ENCODE data around the gene EXOC3L4.
A peak's percentile ranks its signal among the peaks of the same experiment; 100 is the strongest.

The EXOC3L4 gene

GRCh38 chr14:103139132-103140025, 44.9 kb downstream of the EXOC3L4 start:
- no peak overlapping the region for H3K4me3 ChIP-seq (ENCODE audit: low read depth, low read length)
- TF ChIP-seq, protein P1, sequence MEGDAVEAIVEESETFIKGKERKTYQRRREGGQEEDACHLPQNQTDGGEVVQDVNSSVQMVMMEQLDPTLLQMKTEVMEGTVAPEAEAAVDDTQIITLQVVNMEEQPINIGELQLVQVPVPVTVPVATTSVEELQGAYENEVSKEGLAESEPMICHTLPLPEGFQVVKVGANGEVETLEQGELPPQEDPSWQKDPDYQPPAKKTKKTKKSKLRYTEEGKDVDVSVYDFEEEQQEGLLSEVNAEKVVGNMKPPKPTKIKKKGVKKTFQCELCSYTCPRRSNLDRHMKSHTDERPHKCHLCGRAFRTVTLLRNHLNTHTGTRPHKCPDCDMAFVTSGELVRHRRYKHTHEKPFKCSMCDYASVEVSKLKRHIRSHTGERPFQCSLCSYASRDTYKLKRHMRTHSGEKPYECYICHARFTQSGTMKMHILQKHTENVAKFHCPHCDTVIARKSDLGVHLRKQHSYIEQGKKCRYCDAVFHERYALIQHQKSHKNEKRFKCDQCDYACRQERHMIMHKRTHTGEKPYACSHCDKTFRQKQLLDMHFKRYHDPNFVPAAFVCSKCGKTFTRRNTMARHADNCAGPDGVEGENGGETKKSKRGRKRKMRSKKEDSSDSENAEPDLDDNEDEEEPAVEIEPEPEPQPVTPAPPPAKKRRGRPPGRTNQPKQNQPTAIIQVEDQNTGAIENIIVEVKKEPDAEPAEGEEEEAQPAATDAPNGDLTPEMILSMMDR (IDR thresholded peaks at IDR 0.05; ENCODE audit: borderline replicate concordance, insufficient read depth, low read depth, low read length): no peak

DNA sequence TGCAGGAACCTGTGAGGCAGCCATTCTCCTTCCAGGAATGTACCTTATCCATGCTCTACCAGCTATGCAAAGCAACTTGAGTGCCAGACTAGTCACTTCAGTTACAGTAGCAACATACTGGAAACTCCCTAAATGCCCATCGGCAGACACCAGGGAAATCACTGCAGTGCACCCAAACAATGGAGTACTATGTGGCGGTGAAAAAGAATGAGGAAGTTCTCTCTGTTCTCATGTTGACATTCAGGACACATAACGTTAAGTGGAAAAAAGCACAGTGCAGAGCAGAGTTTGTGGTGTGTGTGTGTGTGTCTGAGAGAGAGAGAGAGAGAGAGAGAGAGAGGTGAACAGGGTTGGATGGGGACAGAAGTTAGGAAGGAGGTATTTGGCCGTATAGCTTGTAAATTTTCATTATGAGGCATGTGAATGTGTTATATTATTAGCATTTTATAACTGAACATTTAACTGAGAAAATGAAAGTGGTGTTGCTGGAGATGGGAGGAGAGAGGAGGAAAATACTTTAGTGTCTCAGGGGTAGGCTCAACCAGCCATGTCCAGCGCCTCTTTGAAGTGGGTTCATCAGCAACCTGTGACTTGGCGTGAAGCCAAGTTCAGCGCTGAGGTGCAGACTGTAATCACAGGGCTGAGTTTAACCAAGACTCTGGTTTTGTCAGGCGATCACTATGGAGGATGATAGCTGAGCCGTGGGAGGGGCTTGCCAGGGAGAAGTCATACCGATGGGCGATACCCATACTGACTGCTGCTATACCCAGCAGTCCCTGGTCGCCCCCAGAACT, 46.0 kb downstream of the EXOC3L4 start:
- TF ChIP-seq, protein P1 (IDR thresholded peaks at IDR 0.05; ENCODE audit: borderline replicate concordance, insufficient read depth, low read depth, low read length): no peak
- no peak overlapping the region for H3K4me3 ChIP-seq (ENCODE audit: low read depth, low read length)

DNA sequence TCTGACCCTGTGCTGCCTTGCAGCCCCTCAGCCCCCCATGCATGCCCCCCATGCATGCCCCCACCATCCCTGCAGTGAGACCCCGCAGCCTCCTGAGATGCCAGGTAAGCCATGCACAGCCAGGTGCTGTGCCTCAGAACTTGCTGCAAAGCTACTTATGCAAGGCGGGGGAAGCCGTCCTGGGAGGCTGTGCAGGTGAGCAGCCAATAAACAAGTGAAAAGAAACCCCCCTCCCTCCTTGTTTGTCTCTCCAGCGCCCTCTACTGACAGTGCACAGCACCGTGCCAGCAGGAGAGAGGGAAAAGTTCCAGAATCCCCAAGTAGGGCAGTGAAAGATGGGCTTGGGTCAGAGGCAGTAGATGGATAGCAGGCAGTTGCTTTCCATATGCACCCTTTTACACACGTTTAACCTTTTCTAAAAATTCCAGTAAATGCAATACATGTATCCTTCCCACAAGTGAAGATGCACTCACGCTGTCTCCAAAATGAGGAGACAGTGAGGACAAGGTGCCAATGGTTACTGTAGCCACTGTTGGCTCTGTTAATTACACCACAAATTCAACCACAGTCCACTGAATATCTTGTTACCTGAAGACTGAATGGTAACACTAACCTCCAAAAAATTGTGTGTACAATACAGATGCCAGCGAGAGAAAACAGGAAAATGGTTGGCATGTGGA, 46.7 kb downstream of the EXOC3L4 start:
- TF ChIP-seq, protein P1 (IDR thresholded peaks at IDR 0.05; ENCODE audit: borderline replicate concordance, insufficient read depth, low read depth, low read length): peak; percentile 85
- H3K4me3 ChIP-seq (ENCODE audit: low read depth, low read length): no peak overlapping the region

- no peak overlapping the region for H3K4me3 ChIP-seq (ENCODE audit: low read depth, low read length)
- TF ChIP-seq, protein P1 (IDR thresholded peaks at IDR 0.05; ENCODE audit: borderline replicate concordance, insufficient read depth, low read depth, low read length): no peak
Observed at GRCh38 chr14:103142026-103142425, 47.5 kb downstream of the EXOC3L4 start.

DNA sequence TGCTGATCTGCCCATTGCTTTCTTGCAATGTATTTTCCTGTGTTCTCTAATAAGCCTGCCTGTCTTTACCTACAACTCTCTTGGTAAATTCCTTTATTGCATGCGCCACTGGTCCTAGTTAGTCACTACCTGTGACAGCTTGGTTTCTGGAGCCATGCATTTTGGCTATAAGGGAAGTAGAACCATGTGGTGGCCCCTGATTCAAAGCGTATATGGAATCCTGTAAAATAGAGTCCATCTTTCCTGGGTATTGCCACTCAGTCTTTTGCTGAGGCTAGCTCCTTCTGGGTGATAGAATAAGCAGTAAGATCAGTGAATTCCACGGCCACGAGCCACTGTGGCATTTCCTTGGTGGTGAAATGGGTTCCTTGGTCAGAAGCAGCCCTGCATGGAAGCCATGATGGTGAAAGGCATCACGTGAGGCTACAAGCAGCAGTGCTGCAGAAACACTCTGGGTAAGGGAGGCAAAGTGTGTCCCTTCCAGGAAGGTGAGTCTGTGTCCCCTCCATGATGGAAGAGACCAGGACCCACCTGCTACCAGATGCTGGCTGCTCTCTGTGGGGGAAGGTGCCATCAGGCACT, 48.3 kb downstream of the EXOC3L4 start:
- TF ChIP-seq, protein P1 (IDR thresholded peaks at IDR 0.05; ENCODE audit: borderline replicate concordance, insufficient read depth, low read depth, low read length): no peak
- no peak overlapping the region for H3K4me3 ChIP-seq (ENCODE audit: low read depth, low read length)

- H3K4me3 ChIP-seq (ENCODE audit: low read depth, low read length): no peak overlapping the region
- TF ChIP-seq, protein P1 (IDR thresholded peaks at IDR 0.05; ENCODE audit: borderline replicate concordance, insufficient read depth, low read depth, low read length): no peak
Observed at GRCh38 chr14:103143506-103143905, 49.0 kb downstream of the EXOC3L4 start.
